HG02623 (cell line): ENCODE measurements around the gene CAMTA1.
A peak's percentile ranks its signal among the peaks of the same experiment; 100 is the strongest.
"Not testable (repeated sequence)": the region's sequence is repeated elsewhere in the genome, so short reads cannot be mapped to it uniquely, and the experiment has no call there.

Experiments
- ATAC-seq: cut with Tn5 transposase; IDR thresholded peaks from one replicate; pipeline ENCODE4 v1.9.1; 2021; ENCODE audit warnings: moderate library complexity; ENCODE audit not compliant: unreplicated experiment

The CAMTA1 gene

GRCh38 chr1:6785318-6785727 lies at the start of gene CAMTA1:
TSS of gene CAMTA1 (plus strand) at chr1:6785454. CDS start at chr1:6785531, 77 bp downstream.
- peak; percentile 68 for ATAC-seq

GRCh38 chr1:6738987-6739676 lies 46.1 kb upstream of the CAMTA1 start:
- no peak for ATAC-seq

GRCh38 chr1:6742676-6743188 lies 42.5 kb upstream of the CAMTA1 start:
- not testable (repeated sequence) for ATAC-seq

- ATAC-seq = no peak
Observed at GRCh38 chr1:6743189-6744101, 41.8 kb upstream of the CAMTA1 start.

- ATAC-seq = no peak
Observed at GRCh38 chr1:6745073-6745472, 40.2 kb upstream of the CAMTA1 start.

GRCh38 chr1:6747674-6748073 lies 37.6 kb upstream of the CAMTA1 start:
- no peak for ATAC-seq

GRCh38 chr1:6750490-6750889 lies 34.8 kb upstream of the CAMTA1 start:
- ATAC-seq = no peak

GRCh38 chr1:6753320-6754140 lies 31.7 kb upstream of the CAMTA1 start:
- ATAC-seq = no peak

- ATAC-seq = no peak
Observed at GRCh38 chr1:6756457-6756856, 28.8 kb upstream of the CAMTA1 start.

- no peak for ATAC-seq
Observed at GRCh38 chr1:6757719-6758435, 27.4 kb upstream of the CAMTA1 start.

- ATAC-seq = no peak
Observed at GRCh38 chr1:6761196-6761737, 24.0 kb upstream of the CAMTA1 start.

- no peak for ATAC-seq
Observed at GRCh38 chr1:6762060-6762459, 23.2 kb upstream of the CAMTA1 start.

- no peak for ATAC-seq
Observed at GRCh38 chr1:6770751-6771440, 14.4 kb upstream of the CAMTA1 start.

- ATAC-seq = no peak
Observed at GRCh38 chr1:6771441-6771769, 13.8 kb upstream of the CAMTA1 start.

GRCh38 chr1:6774381-6774780 lies 10.9 kb upstream of the CAMTA1 start:
- ATAC-seq = no peak

GRCh38 chr1:6775261-6776043 lies 9.8 kb upstream of the CAMTA1 start:
- ATAC-seq = no peak

GRCh38 chr1:6776389-6776788 lies 8.9 kb upstream of the CAMTA1 start:
- ATAC-seq = no peak

- no peak for ATAC-seq
Observed at GRCh38 chr1:6776895-6777294, 8.4 kb upstream of the CAMTA1 start.

GRCh38 chr1:6777813-6778212 lies 7.4 kb upstream of the CAMTA1 start:
- ATAC-seq = no peak
